LoVo (cell line): ENCODE results near the gene GATD1.
"Not testable (repeated sequence)": the region's sequence is repeated elsewhere in the genome, so short reads cannot be mapped to it uniquely, and the experiment has no call there.

Source experiments
- DNase-seq: peaks from one replicate; pipeline ENCODE4 v3.0.0-alpha.2; 2016; ENCODE audit warnings: low spot score

The GATD1 gene

GRCh38 chr11:763549-764321, 13.6 kb downstream of the GATD1 start:
- DNase-seq = no peak

DNA sequence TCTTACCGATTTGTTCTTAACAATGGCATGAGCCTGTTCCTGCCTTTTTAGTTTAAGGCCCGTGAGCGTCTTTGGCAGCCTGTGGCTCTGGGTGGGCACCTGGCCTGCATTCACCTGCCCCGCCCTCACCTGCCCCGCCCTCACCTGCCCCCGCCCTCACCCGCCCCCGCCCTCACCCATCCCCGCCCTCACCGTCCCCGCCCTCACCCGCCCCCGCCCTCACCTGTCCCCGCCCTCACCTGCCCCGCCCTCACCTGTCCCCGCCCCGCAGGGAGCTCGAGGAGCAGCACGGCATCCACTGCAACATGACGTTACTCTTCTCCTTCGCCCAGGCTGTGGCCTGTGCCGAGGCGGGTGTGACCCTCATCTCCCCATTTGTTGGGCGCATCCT, 14.2 kb downstream of the GATD1 start:
- DNase-seq = peak; percentile 42

- peak; percentile 84 for DNase-seq
These were observed 14.7 kb downstream of the GATD1 start for GRCh38 chr11:762421-763072.

DNA sequence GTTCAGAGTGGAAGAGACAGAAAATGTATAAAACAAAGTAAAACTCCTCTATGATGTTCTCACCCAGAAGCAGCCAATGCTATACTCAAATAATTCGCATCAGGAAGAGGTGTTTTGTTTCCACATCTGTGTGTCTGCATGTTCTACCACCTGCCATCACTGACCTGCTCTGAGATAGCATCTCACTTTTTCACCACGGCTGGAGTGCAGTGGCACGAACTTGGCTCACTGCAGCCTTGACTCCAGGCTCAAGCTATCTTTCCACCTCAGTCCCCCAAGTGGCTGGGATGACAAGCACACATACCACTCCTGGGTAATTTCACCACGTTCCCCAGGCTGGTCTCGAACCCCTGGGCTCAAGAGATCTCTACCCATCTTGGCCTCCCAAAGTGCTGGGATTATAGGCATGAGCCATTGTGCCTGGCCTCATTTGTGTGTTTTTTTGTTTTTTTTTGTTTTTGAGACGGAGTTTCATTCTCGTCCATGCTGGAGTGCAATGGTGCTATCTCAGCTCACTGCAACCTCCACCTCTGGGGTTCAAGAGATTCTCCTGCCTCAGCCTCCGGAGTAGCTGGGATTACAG, 15.7 kb downstream of the GATD1 start:
- DNase-seq = no peak

DNA sequence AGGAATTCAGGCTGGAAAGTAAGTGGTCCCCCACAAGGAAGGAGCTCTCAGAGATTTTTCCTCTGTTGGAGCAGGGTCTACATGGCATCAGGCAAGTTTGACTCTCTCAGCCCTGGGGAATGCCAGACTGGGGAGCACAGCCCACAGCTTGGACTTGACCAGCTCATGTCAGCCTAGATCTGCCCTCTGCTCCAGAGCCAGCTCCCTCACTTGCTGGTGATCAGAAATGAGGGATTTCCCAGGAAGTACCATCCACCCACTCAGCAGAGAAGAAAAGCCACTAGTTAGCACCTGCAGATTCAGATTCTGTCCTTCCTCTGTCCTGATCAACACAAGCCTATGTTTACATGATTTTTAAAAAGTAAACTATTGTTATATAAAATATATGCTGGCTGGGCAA, 17.1 kb downstream of the GATD1 start:
- DNase-seq = no peak

DNA sequence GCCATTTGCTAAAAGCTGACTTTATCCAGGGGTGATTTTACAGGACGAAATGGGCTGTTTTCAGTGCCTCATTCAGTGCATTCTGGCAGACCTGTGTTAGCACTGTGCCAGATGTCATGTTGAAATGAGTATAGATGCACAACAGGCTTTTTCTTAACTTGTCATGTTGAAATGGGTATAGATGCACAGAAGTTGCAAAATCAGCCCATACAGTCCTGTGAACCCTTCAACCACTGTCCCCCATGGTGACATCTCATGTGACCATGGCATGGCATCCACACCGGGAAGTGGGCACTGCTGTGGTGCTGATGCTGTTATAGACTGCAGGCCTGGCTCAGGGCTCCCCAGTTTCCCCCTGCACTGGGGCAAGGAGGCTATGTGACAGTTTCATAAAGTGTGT, 27.6 kb downstream of the GATD1 start:
- no peak for DNase-seq

GRCh38 chr11:748007-748359, 29.3 kb downstream of the GATD1 start:
- DNase-seq = no peak

GRCh38 chr11:747158-748006, 29.9 kb downstream of the GATD1 start, which contains the start of gene TALDO1:
Gene TALDO1, plus strand, starts transcription at chr11:747464. Its CDS starts 18 bp downstream, at chr11:747482.
- peak; percentile 95 for DNase-seq

DNA sequence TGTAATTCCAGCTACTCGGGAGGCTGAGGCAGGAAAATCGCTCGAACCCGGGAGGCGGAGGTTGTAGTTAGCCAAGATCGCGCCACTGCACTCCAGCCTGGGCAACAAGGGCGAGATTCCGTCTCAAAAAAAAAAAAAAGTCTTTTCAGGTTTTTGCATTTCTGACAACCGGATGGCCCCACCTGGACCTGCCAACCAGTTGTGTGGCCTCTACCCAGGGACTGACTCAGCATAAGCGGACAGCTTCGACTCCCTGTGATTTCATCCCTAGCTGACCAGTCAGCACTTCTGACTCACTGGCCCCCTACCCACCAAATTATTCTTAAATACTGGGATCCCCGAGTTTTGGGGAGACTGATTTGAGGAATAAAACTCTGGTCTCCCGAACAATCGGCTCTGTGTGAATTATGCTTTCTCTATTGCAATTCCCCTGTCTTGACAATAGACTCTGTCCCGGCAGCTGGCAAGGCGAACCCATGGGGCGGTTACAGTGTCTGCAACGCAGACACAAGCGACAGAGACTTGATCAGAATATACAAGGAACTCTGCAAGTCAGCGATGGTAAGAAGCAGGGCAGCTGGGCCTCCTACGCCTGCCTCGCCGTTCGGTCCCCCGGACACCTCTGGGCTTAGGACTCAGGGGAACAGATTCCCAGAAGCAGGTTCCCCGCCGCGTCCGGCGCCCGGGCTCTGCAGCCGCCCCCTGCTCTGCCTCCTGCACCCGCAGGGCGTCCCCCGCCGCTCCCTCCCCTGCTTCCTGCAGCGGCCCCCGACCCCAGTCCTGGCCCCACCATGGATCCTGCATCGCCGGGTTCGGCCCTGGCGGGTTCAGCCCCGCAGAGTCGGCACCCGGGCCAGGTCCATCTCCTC, 30.8 kb downstream of the GATD1 start:
- no peak for DNase-seq

- DNase-seq = no peak
These were observed 31.9 kb downstream of the GATD1 start for GRCh38 chr11:745428-745827.

DNA sequence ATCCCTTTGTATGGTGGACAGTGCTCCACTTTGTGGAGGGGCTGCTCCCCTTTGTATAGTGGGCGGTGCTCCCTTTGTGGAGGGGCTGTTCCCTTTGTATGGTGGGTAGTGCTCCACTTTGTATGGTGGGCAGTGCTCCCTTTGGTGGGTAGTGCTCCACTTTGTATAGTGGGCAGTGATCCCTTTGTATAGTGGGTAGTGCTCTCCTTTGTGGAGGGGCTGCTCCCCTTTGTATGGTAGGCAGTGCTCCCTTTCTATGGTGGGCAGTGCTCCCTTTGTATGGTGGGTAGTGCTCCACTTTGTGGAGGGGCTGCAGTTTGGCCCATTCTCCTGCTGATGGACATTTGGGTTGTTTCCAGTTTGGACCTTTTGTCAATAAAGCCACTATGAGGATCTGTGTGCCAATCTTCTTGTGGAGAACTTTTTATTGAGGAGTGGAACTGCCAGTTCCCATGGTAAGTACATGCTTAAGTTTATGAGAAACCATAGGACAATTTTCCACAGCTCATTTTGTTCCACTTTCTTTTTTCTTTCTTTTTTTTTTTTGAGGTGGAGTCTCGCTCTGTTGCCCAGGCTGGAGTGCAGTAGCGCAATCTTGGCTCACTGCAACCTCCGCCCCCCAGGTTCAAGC, 34.6 kb downstream of the GATD1 start:
- no peak for DNase-seq

DNA sequence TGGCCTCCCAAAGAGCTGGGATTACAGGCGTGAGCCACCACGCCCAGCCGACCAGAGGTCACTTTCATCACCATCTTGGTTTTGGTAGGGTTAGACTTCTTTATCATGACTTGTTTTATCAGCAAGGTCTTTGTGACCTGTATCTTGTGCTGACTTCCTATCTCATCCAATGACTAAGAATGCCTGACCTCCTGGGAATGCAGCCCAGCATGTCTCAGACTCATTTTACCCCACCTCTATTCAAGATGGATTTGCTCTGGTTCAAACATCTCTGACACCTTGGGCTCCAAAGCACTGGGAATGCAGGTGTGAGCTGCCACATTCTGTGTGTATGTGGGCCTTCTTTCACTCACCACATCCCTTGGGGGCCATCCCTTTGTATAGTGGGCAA, 35.1 kb downstream of the GATD1 start:
- DNase-seq = no peak

GRCh38 chr11:737899-738298, 39.4 kb downstream of the GATD1 start:
- not testable (repeated sequence) for DNase-seq

- DNase-seq = no peak
These were observed 39.9 kb downstream of the GATD1 start for GRCh38 chr11:737366-737765.

DNA sequence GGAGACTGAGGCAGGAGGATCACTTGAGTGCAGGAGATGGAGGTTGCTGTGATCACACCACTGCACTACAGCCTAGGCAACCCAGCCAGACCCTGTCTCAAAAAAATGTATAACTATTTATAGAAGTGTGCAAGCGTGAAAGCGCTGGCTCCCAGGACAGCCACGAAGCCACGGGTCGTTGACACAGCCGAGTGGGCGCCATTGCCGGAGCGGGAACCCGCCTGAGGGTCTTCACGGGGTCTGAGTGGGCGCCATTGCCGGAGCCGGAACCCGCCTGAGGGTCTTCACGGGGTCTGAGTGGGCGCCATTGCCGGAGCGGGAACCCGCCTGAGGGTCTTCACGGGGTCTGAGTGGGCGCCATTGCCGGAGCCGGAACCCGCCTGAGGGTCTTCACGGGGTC, 42.7 kb downstream of the GATD1 start:
- DNase-seq = not testable (repeated sequence)

DNA sequence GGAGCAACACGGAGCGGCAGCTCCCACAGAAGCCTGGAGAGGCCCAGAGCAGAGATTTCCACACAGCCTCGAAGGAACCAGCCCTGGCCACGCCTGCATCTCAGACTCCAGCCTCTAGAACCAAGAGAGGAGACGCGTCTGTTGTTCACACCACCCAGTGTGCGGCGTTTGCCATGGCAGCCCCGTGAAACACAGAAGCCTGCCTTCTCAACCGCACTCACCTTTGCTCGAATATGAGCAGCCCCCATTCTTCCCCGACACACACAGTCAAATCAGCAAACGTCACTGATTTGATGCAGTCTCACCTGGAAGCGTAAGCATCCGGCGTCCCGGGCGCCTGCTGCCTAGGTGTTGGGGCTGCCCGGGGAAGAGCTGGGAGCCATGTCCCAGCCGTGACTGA, 44.2 kb downstream of the GATD1 start:
- no peak for DNase-seq

DNA sequence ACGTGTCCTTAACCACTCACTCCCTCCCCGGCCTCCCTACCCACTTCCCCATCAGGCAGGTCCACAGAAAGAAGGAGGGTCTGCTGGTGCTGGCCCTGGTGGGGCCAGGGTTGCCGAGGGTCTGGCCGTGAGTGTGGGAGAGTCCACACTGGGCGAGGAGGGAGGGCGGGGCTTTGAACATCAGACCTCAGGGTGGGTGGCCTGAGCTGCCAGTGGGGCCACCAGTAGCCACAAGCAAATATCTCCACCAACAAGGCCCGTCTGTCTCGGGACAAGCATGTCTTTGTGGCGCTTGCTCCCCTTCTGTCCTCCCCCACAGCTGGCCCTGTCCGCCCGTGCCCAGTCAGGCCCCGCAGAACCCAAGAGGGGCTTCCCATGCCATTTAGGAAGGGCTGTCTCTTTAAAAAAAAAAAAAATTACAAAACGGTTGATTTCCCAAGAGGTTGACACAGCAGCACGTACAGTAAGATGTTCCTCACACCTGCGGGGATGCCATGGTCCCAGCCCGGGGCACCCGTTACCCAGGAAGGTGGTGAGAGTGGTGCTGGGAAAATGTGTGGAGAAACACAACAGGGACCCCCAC, 47.7 kb downstream of the GATD1 start:
- DNase-seq = no peak

GRCh38 chr11:728901-729491, 48.3 kb downstream of the GATD1 start:
- DNase-seq = no peak

DNA sequence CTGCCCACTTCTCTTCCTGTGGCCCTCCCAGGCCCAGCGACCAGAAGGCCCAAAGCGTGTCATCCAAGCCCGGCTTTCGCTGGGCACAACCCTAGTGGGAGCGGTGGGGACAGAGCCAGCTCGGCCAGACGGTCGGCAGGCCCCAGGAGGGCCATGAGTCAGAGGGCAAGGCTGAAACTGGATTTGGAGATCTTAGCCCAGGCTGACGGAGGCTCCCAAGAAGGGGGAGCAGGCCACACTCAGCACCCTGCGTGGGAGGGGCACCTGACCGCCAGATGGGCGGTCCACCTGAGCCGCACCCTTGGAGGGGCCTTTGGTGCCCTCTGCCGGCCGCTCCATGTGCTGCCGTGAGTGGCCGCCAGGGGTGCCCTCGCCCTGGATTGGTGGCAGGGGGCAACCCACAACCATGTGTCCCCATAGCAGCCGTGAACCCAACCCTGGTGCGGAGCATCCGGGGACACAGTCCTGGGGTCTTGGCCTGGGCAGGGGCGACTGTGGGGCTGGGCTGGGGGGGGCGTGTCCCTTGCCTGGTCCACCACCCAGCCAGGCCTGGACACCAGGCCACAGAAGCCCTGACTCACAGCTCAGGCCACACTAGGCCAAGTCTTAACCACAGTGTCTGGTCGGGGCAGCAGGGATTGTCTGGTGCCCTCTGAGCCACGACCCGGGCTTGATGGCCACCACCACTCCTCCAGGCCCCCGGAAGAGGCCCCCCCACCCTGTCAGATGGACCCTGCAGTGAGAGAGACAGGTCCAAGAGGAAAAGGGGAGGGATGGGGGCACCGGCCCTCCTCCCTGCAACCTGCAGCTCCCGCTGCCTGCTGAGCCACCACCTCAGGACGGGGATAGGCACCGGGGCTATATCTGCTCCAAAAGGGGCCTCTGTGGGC, 49.2 kb downstream of the GATD1 start:
- peak; percentile 80 for DNase-seq
